Testis (tissue), 3 donors: Measurements from ENCODE around the gene EXOC3L1. TPM values are rescaled to one million over a fixed set of nuclear protein-coding genes. Genes with fewer than 3 reads are reported as not detected.

Experiments
- DNase-seq: peaks from one replicate; pipeline ENCODE4 v3.0.0-alpha.2; 2019
- H3K27ac ChIP-seq, 2 donors: fragments of 200-600 bp; sonication (generic); one replicate each; pipeline ENCODE4 v1.5.1; 2019
- H3K27me3 ChIP-seq: fragments of 200-600 bp; sonication (generic); one replicate; pipeline ENCODE4 v1.5.1; 2019
- H3K36me3 ChIP-seq: fragments of 200-600 bp; sonication (generic); one replicate; pipeline ENCODE4 v1.5.1; 2017; ENCODE audit warnings: low read depth; ENCODE audit errors: missing control alignments
- H3K4me1 ChIP-seq: fragments of 200-600 bp; sonication (generic); one replicate; pipeline ENCODE4 v1.5.1; 2019
- H3K4me3 ChIP-seq, 2 donors: fragments of 200-600 bp; sonication (generic); one replicate each; pipeline ENCODE4 v1.5.1; 2017 to 2019
- H3K9me3 ChIP-seq: fragments of 200-600 bp; sonication (generic); one replicate; pipeline ENCODE4 v1.5.1; 2017
- POLR2A ChIP-seq: fragments of 450-650 bp; IDR thresholded peaks from one replicate; pipeline ENCODE4 v1.6.1; 2017; ENCODE audit warnings: antibody characterized with exemption, mild to moderate bottlenecking, moderate library complexity
- WGBS, 2 donors: methylation state at CpG; one replicate each; pipeline ENCODE4 v1.1.5; 2018; 5-methylcytosine and 5-hydroxymethylcytosine counted together
- intact Hi-C: fragments of 100-400 bp; cut with DNase I; formaldehyde crosslinking; loops from one replicate; pipeline ENCODE4 v1.15.1; 2023; ENCODE audit warnings: low total_unique reads
- polyA plus RNA-seq: library from polyadenylated mRNA; stranded (reverse); fragments of 350-450 nt; fragmentation: Illumina TruSeq; extraction: RNeasy Lipid Tissue Mini Kit (QIAGEN cat#74804); gene quantifications from one replicate; pipeline ENCODE4 v1.2.3, GENCODE V29; 2014; ENCODE audit warnings: low read depth, low replicate concordance; ENCODE audit not compliant: insufficient read depth
- total RNA-seq, 2 donors: library from RNA; depleted of rRNA; stranded (reverse); fragments of >200 nt; gene quantifications; one replicate each; pipeline ENCODE4 v1.2.3, GENCODE V29; 2016
- TF ChIP-seq, protein P1 (sequence below), 3 experiments: fragments of 450-650 bp in 2 of 3; fragments of 200-600 bp in 1 of 3; sonication (generic) in 1 of 3; IDR thresholded peaks; one replicate each; pipeline ENCODE4 v1.5.1; 2016 to 2019; ENCODE audit warnings: antibody characterized with exemption in 3 of 3, mild to moderate bottlenecking in 2 of 3, moderate library complexity in 1 of 3

The EXOC3L1 gene
- total and polyA plus RNA-seq, 3 donors from 2014 or later = 2.6 to 9.0 (median 5.1) TPM

DNA sequence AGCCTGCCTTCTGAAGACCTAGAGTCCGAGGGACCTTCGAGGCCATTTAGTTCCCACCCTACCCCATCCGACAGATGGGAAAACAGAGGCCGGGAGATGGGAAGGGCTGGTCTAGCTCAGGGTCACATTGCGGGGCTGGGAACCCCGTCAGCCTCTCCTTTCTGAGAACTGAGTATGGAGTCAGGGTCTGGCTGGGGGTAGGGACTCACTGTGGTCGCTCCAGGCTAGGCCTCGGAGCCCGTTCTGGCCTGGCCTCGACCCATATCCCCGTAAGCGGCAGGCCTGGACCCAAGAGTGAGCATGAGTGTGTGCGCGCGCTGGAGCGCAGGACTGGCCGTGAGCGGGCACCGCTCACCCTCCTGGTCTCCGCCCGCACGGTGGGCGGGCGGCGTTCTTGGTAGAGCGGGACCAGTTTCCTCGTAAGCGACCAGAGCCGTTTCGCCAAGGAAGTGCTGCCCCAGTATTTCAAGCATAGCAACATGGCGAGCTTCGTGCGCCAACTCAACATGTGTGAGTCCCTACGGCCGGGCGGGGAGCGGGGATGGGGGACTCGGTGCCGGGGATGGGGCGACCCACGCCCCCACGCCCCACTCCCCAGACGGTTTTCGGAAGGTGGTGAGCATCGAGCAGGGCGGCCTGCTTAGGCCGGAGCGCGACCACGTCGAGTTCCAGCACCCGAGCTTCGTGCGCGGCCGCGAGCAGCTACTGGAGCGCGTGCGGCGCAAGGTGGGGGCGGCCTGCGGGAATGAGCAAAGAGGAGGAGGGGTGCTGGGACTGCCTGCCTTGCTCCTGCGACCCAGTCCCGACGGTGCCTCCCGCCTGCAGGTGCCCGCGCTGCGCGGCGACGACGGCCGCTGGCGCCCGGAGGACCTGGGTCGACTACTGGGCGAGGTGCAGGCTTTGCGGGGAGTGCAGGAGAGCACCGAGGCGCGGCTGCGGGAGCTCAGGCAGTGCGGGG is 24.5 kb downstream of the EXOC3L1 start:
- no peaks in the 10 kb centered on the region for H3K27me3 ChIP-seq
- peak overlapping the region; percentile 80 to 82 for H3K27ac ChIP-seq
- peaks cover 27% of the 10 kb centered on the region for H3K4me1 ChIP-seq
- TF ChIP-seq, protein P1, sequence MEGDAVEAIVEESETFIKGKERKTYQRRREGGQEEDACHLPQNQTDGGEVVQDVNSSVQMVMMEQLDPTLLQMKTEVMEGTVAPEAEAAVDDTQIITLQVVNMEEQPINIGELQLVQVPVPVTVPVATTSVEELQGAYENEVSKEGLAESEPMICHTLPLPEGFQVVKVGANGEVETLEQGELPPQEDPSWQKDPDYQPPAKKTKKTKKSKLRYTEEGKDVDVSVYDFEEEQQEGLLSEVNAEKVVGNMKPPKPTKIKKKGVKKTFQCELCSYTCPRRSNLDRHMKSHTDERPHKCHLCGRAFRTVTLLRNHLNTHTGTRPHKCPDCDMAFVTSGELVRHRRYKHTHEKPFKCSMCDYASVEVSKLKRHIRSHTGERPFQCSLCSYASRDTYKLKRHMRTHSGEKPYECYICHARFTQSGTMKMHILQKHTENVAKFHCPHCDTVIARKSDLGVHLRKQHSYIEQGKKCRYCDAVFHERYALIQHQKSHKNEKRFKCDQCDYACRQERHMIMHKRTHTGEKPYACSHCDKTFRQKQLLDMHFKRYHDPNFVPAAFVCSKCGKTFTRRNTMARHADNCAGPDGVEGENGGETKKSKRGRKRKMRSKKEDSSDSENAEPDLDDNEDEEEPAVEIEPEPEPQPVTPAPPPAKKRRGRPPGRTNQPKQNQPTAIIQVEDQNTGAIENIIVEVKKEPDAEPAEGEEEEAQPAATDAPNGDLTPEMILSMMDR (IDR thresholded peaks at IDR 0.05) = no peak
- no peak for TF ChIP-seq POLR2A
- H3K9me3 ChIP-seq = no peaks in the 10 kb centered on the region
- peak overlapping the region; percentile 33 to 55 for H3K4me3 ChIP-seq
- intact Hi-C loops = no loop called here
- DNase-seq = no peak
- no peaks in the 10 kb centered on the region for H3K36me3 ChIP-seq
- 39 to 44% methylated on average over 15 to 81 of the region's 85 CpGs for WGBS, 2 donors

GRCh38 chr16:67164599-67165061 is 25.3 kb downstream of the EXOC3L1 start, which contains the start of gene HSF4:
TSS of gene HSF4 (plus strand) at chr16:67164745. CDS start at chr16:67164812, 67 bp downstream.
- intact Hi-C loops = no loop called here
- H3K4me1 ChIP-seq = peaks cover 20% of the 10 kb centered on the region
- 0 to 3% methylated on average over 6 to 37 of the region's 41 CpGs for WGBS, 2 donors
- TF ChIP-seq POLR2A = no peak
- TF ChIP-seq, protein P1 (IDR thresholded peaks at IDR 0.05) = no peak
- peak; percentile 64 for DNase-seq
- peak within 1 kb of the TSS; percentile 80 to 82 for H3K27ac ChIP-seq
- peak within 1 kb of the TSS; percentile 33 to 55 for H3K4me3 ChIP-seq
- no peaks in the 10 kb centered on the region for H3K36me3 ChIP-seq
- H3K27me3 ChIP-seq = no peaks in the 10 kb centered on the region
- H3K9me3 ChIP-seq = no peaks in the 10 kb centered on the region

DNA sequence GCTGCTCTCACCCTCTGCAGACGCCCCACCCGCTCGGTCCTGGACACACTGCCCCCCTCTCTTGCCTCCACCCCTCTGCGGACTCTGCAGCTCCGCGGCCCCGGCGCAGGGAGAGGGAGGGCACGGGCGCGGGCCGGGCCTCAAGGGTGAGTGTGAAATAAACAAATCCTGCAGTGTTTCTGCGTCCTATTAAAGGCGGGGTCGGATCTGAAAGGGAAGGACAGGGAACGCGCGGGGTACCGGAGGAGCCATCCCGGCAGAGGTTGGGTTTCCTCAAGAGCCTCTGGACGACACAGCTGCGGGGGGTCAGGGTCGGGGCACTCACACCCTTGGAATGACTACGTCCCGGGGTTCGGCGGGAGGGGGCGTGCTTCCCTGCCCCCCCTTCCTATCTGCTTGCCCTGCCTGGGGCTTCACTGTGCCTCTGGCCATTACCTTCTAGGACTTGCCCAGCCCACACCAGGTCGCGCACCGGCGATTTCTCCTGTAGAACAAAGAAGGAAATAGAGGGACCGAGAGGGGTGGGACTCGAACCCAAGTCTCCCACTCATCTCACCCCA is 25.9 kb downstream of the EXOC3L1 start:
- peaks cover 15% of the 10 kb centered on the region for H3K4me1 ChIP-seq
- H3K4me3 ChIP-seq = peak overlapping the region; percentile 33 to 55
- no peak for DNase-seq
- no peak for TF ChIP-seq POLR2A
- TF ChIP-seq, protein P1 (IDR thresholded peaks at IDR 0.05) = no peak
- no peaks in the 10 kb centered on the region for H3K36me3 ChIP-seq
- H3K9me3 ChIP-seq = no peaks in the 10 kb centered on the region
- WGBS, 2 donors = 2% methylated on average over 7 to 34 of the region's 34 CpGs
- no peaks in the 10 kb centered on the region for H3K27me3 ChIP-seq
- peak overlapping the region; percentile 60 to 82 for H3K27ac ChIP-seq
- intact Hi-C loops = no loop called here

GRCh38 chr16:67163164-67163998 is 26.6 kb downstream of the EXOC3L1 start:
- no peaks in the 10 kb centered on the region for H3K36me3 ChIP-seq
- peak overlapping the region; percentile 33 to 55 for H3K4me3 ChIP-seq
- DNase-seq = peak; percentile 83
- H3K9me3 ChIP-seq = no peaks in the 10 kb centered on the region
- no peak for TF ChIP-seq POLR2A
- TF ChIP-seq, protein P1 (IDR thresholded peaks at IDR 0.05) = no peak
- 15 to 20% methylated on average over 1 to 64 of the region's 99 CpGs for WGBS, 2 donors
- peaks cover 12% of the 10 kb centered on the region for H3K4me1 ChIP-seq
- H3K27ac ChIP-seq = peak overlapping the region; percentile 60 to 82
- intact Hi-C loops = no loop called here
- H3K27me3 ChIP-seq = no peaks in the 10 kb centered on the region
